SK-N-SH treated with all-trans-retinoic acid at 6 μM for 48 hours (cell line): Measurements from ENCODE around the gene MRGPRD.

Experiments
- PPARA ChIP-seq: fragments of 250-450 bp; sonication (Bioruptor Pico); IDR thresholded peaks from 2 replicates; pipeline ENCODE4 v1.5.0; 2020; ENCODE audit warnings: mild to moderate bottlenecking, borderline replicate concordance
- TCF4 ChIP-seq: fragments of 250-450 bp; sonication (Bioruptor Pico); IDR thresholded peaks from 2 replicates; pipeline ENCODE4 v1.8.0; 2021; ENCODE audit warnings: mild to moderate bottlenecking, moderate library complexity, borderline replicate concordance

DNA sequence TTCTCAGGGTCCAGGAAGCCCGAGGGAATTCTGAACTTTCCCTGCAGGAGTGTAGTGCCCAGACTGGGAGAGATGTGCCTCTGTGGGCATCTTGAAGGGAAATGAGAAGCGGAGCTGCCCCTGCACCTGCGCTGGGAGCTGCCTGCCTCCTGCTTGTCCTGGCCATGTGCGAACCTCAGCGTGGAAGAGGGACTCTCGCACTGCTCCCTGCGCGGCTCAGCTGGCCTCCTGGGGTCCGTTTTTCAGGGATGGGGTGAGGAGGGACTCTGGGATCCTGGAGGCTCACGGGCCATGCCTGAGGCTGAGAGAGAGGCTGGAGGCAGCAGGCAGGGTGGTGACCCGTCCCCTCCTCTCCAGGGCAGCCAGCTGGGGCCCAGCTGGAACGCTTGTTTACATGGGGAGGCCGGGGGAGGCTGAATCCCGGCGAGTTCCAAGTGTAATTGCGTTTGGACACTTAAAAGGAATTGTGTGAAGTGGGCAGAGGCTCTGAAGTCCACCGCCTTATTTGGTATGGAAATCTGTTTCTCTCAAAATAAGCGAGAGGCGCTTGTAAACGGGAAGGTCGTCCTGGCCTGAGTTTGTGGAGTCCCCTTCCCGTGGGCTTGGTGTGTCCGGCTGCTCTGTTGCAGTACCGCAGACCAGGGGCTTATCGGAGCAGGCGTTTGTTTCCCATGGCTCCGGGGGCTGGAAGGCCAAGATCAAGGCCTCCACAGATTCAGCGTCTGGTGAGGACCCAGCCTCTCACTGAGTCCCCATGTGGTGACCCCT, 33.5 kb upstream of the MRGPRD start:
- TF ChIP-seq TCF4 (no peak), PPARA (CRISPR knock-in tag) (no peak)
